ENCODE measurements around the gene GCN1.
A peak's percentile ranks its signal among the peaks of the same experiment; 100 is the strongest.

Gene GCN1

GRCh38 chr12:120115692-120116440 lies 78.6 kb downstream of the GCN1 start:
- DNase-seq = peak; percentile 68

GRCh38 chr12:120115066-120115465 lies 79.4 kb downstream of the GCN1 start:
- DNase-seq = no peak

- DNase-seq = peak; percentile 54
Measured at GRCh38 chr12:120110550-120111501, 83.7 kb downstream of the GCN1 start.

- no peak for DNase-seq
Measured at GRCh38 chr12:120109570-120110267, 84.8 kb downstream of the GCN1 start.

GRCh38 chr12:120106151-120106550 lies 88.4 kb downstream of the GCN1 start:
- no peak for DNase-seq

GRCh38 chr12:120103371-120103770 lies 91.1 kb downstream of the GCN1 start:
- no peak for DNase-seq

- DNase-seq = no peak
Measured at GRCh38 chr12:120103044-120103338, 91.5 kb downstream of the GCN1 start.

- no peak for DNase-seq
Measured at GRCh38 chr12:120102189-120103043, 92.1 kb downstream of the GCN1 start.

- DNase-seq = no peak
Measured at GRCh38 chr12:120101617-120102016, 92.9 kb downstream of the GCN1 start.

- DNase-seq = no peak
Measured at GRCh38 chr12:120101182-120101581, 93.3 kb downstream of the GCN1 start.

GRCh38 chr12:120100630-120101029 lies 93.9 kb downstream of the GCN1 start:
- DNase-seq = no peak

- no peak for DNase-seq
Measured at GRCh38 chr12:120099738-120100137, 94.8 kb downstream of the GCN1 start.

GRCh38 chr12:120098756-120099470 lies 95.6 kb downstream of the GCN1 start:
- DNase-seq = no peak

GRCh38 chr12:120096671-120097202 lies 97.8 kb downstream of the GCN1 start:
- no peak for DNase-seq

GRCh38 chr12:120095736-120096135 lies 98.8 kb downstream of the GCN1 start:
- no peak for DNase-seq

GRCh38 chr12:120095331-120095730 lies 99.2 kb downstream of the GCN1 start:
- DNase-seq = no peak

GRCh38 chr12:120094485-120094884 lies 100.0 kb downstream of the GCN1 start:
- no peak for DNase-seq

GRCh38 chr12:120093592-120094355 lies 100.7 kb downstream of the GCN1 start:
- no peak for DNase-seq

- no peak for DNase-seq
Measured at GRCh38 chr12:120093336-120093591, 101.3 kb downstream of the GCN1 start.

GRCh38 chr12:120092551-120093335 lies 101.8 kb downstream of the GCN1 start:
- no peak for DNase-seq
